ENCODE measurements around the gene VGLL4.

VGLL4 gene

GRCh38 chr3:11610700-11611275 lies 32.9 kb downstream of the VGLL4 start:
- H3K4me3 ChIP-seq (ENCODE audit: low read length): no peak overlapping the region
- TF ChIP-seq ZNF274 (IDR thresholded peaks at IDR 0.05; ENCODE audit: low read depth, low read length): no peak

GRCh38 chr3:11610044-11610671 lies 33.6 kb downstream of the VGLL4 start:
- TF ChIP-seq ZNF274 (IDR thresholded peaks at IDR 0.05; ENCODE audit: low read depth, low read length): no peak
- no peak overlapping the region for H3K4me3 ChIP-seq (ENCODE audit: low read length)

GRCh38 chr3:11609481-11609880 lies 34.2 kb downstream of the VGLL4 start:
- TF ChIP-seq ZNF274 (IDR thresholded peaks at IDR 0.05; ENCODE audit: low read depth, low read length): no peak
- H3K4me3 ChIP-seq (ENCODE audit: low read length): no peak overlapping the region

- no peak for TF ChIP-seq ZNF274 (IDR thresholded peaks at IDR 0.05; ENCODE audit: low read depth, low read length)
- H3K4me3 ChIP-seq (ENCODE audit: low read length): no peak overlapping the region
Observed at GRCh38 chr3:11607816-11608215, 35.9 kb downstream of the VGLL4 start.

GRCh38 chr3:11606865-11607440 lies 36.8 kb downstream of the VGLL4 start:
- H3K4me3 ChIP-seq (ENCODE audit: low read length): no peak overlapping the region
- no peak for TF ChIP-seq ZNF274 (IDR thresholded peaks at IDR 0.05; ENCODE audit: low read depth, low read length)

- no peak for TF ChIP-seq ZNF274 (IDR thresholded peaks at IDR 0.05; ENCODE audit: low read depth, low read length)
- H3K4me3 ChIP-seq (ENCODE audit: low read length): no peak overlapping the region
Observed at GRCh38 chr3:11606090-11606784, 37.5 kb downstream of the VGLL4 start.

- TF ChIP-seq ZNF274 (IDR thresholded peaks at IDR 0.05; ENCODE audit: low read depth, low read length): no peak
- no peak overlapping the region for H3K4me3 ChIP-seq (ENCODE audit: low read length)
Observed at GRCh38 chr3:11605398-11605797, 38.3 kb downstream of the VGLL4 start.

GRCh38 chr3:11604139-11604892 lies 39.4 kb downstream of the VGLL4 start:
- no peak overlapping the region for H3K4me3 ChIP-seq (ENCODE audit: low read length)
- TF ChIP-seq ZNF274 (IDR thresholded peaks at IDR 0.05; ENCODE audit: low read depth, low read length): no peak

GRCh38 chr3:11603628-11604027 lies 40.1 kb downstream of the VGLL4 start:
- TF ChIP-seq ZNF274 (IDR thresholded peaks at IDR 0.05; ENCODE audit: low read depth, low read length): no peak
- H3K4me3 ChIP-seq (ENCODE audit: low read length): no peak overlapping the region

GRCh38 chr3:11602886-11603527 lies 40.7 kb downstream of the VGLL4 start:
- no peak overlapping the region for H3K4me3 ChIP-seq (ENCODE audit: low read length)
- no peak for TF ChIP-seq ZNF274 (IDR thresholded peaks at IDR 0.05; ENCODE audit: low read depth, low read length)

- TF ChIP-seq ZNF274 (IDR thresholded peaks at IDR 0.05; ENCODE audit: low read depth, low read length): no peak
- H3K4me3 ChIP-seq (ENCODE audit: low read length): no peak overlapping the region
Observed at GRCh38 chr3:11602239-11602840, 41.4 kb downstream of the VGLL4 start.

- H3K4me3 ChIP-seq (ENCODE audit: low read length): no peak overlapping the region
Observed at GRCh38 chr3:11601446-11602238, 42.1 kb downstream of the VGLL4 start.

More at GRCh38 chr3:11601446-11602238, 42.1 kb downstream of the VGLL4 start:
- no peak for TF ChIP-seq ZNF274 (IDR thresholded peaks at IDR 0.05; ENCODE audit: low read depth, low read length)

Data from GM08714 (cell line).